Heart right ventricle (tissue), 16 donors: ENCODE data around the gene TBC1D13. TPM values are rescaled to one million over a fixed set of nuclear protein-coding genes. Genes with fewer than 3 reads are reported as not detected.

ENCODE experiments used
- ATAC-seq, 8 donors: fragments of 200-7000 bp; cut with Tn5 transposase; one replicate each; pipeline ENCODE4 v1.9.1; 2020; ENCODE audit warnings: mild to moderate bottlenecking in 8 of 8, moderate library complexity in 8 of 8, moderate number of reproducible peaks in 1 of 8
- DNase-seq, 2 donors: peaks; one replicate each; pipeline ENCODE4 v3.0.0-alpha.2; 2020
- H3K27ac ChIP-seq, 10 donors: fragments of 200-600 bp; sonication (generic) in 2 of 10; one replicate each; pipeline versions ENCODE4 v1.5.0 to v1.8.0; 2020 to 2022; ENCODE audit warnings: mild to moderate bottlenecking in 3 of 10
- H3K27me3 ChIP-seq, 7 donors: fragments of 200-600 bp; one replicate each; pipeline ENCODE4 v1.8.0; 2021 to 2022; ENCODE audit warnings: mild to moderate bottlenecking in 2 of 7
- H3K36me3 ChIP-seq, 9 donors: fragments of 200-600 bp; sonication (generic) in 1 of 9; one replicate each; pipeline versions ENCODE4 v1.5.0 to v1.8.0; 2020 to 2022; ENCODE audit warnings: mild to moderate bottlenecking in 2 of 9
- H3K4me1 ChIP-seq, 9 donors: fragments of 200-600 bp; sonication (generic) in 1 of 9; one replicate each; pipeline versions ENCODE4 v1.5.0 to v1.8.0; 2020 to 2022; ENCODE audit warnings: mild to moderate bottlenecking in 4 of 9
- H3K4me3 ChIP-seq, 10 donors: fragments of 200-600 bp; sonication (generic) in 2 of 10; one replicate each; pipeline versions ENCODE4 v1.5.0 to v1.8.0; 2020 to 2022; ENCODE audit warnings: mild to moderate bottlenecking in 7 of 10, moderate library complexity in 2 of 10
- H3K9me3 ChIP-seq, 11 donors: fragments of 200-600 bp in 10 of 11; sonication (generic) in 2 of 11; one replicate each; pipeline versions ENCODE4 v1.5.0 to v1.8.0; 2013 to 2022; ENCODE audit warnings: mild to moderate bottlenecking in 2 of 11, control low read depth in 1 of 11, moderate library complexity in 1 of 11
- CTCF ChIP-seq, 9 donors: fragments of 200-600 bp; sonication (generic) in 2 of 9; IDR thresholded peaks; one replicate each; pipeline versions ENCODE4 v1.5.0 to v1.8.0; 2021 to 2022; ENCODE audit warnings: antibody characterized with exemption in 9 of 9, mild to moderate bottlenecking in 5 of 9, moderate library complexity in 1 of 9
- WGBS, 2 donors: extraction: QIAGEN DNeasy Blood & Tissue Kit; methylation state at CpG; one replicate each; pipeline ENCODE4 v1.1.7; 2013; ENCODE audit warnings: inconsistent platforms in 1 of 2; 5-methylcytosine and 5-hydroxymethylcytosine counted together
- intact Hi-C, 10 donors: fragments of 100-400 bp; cut with DNase I; formaldehyde crosslinking; loops; one replicate each; pipeline versions ENCODE4 v1.11.1 to v1.14.2; 2022
- polyA plus RNA-seq, 2 donors: library from polyadenylated mRNA; stranded (reverse); fragments of 200-250 nt; gene quantifications; one replicate each; pipeline ENCODE4 v1.2.3, GENCODE V29; 2013
- total RNA-seq, 10 donors: library from RNA; stranded (reverse); fragmentation: NEBNext Ultra II Directional in 3 of 10; extraction: Animal tissue kit (Norgen Biotek cat#: 25700) in 3 of 10; gene quantifications; one replicate each; pipeline versions ENCODE4 v1.2.1 to v1.2.4, GENCODE V29; 2021 to 2023
- donor health status: Arrhythmogenic right ventricular cardiomyopathy.
- donor health status: ischemic (EF 13 %, LVEDD 7.1; RV severe dilation, severe dysfunction).
- donor health status: healthy with polysubstance abuse.
- donor health status: DM: no; HTN: yes; CAD: no.
- donor health status: DM: no; HTN: no; CAD: no.
- donor health status: ischemic (EF 25% LVEDD 6.9; RV normal size, moderate dysfunction).
- donor health status: ischemic (EF 25% LVEDD 5.7; RV mildly dilated, moderate dysfunction).
- donor health status: healthy.
- donor health status: DM: yes; HTN: yes; CAD: no.
- donor health status: Ischemic cardiomyopathy.
- donor health status: ischemic (EF 35%, LVEDD 5.7; RV mildly dilated, moderate dysfunction).
- donor health status: nonischemic (EF 11% LVEDD 7.7; RV severe dilation, severe dysfunction).
- donor health status: DM: yes; HTN: yes; CAD: no.
- donor health status: PGD.
- donor health status: ischemic (EF 29% LVEDD 5.4; RV normal size, mild dysfunction).
- donor health status: nonischemic (EF 23%, LVEDD 6.1; RV moderate dilation, normal function).

TBC1D13 gene
- total and polyA plus RNA-seq, 12 donors, result 12.3 to 21.3 (median 17.4) TPM

- no peaks in the 10 kb centered on the region for H3K27me3 ChIP-seq
- H3K27ac ChIP-seq, result no peak overlapping the region
- DNase-seq (no peak), ATAC-seq (no peak)
- H3K4me1 ChIP-seq, result peaks cover 6 to 22% (median 16%) of the 10 kb centered on the region in 9 donors
- no peak for TF ChIP-seq CTCF (IDR thresholded peaks at IDR 0.05)
- H3K4me3 ChIP-seq, result no peak overlapping the region
- intact Hi-C loops, result no loop called here
- no peaks in the 10 kb centered on the region for H3K9me3 ChIP-seq
- H3K36me3 ChIP-seq, result peaks cover 0 to 67% (median 20%) of the 10 kb centered on the region in 9 donors
- WGBS, 2 donors, result 91 to 93% methylated on average over 22 of the region's 22 CpGs
Measured at GRCh38 chr9:128822407-128823042, 35.5 kb downstream of the TBC1D13 start.

- Histone ChIP-seq H3K36me3 (peaks cover 0 to 76% (median 20%) of the 10 kb centered on the region in 9 donors), H3K27ac (no peak overlapping the region), H3K9me3 (no peaks in the 10 kb centered on the region), H3K4me1 (peaks cover 6 to 31% (median 19%) of the 10 kb centered on the region in 9 donors), H3K4me3 (no peak overlapping the region), H3K27me3 (no peaks in the 10 kb centered on the region)
- intact Hi-C loops, result no loop called here
- no peak for TF ChIP-seq CTCF (IDR thresholded peaks at IDR 0.05)
- no peak for DNase-seq
- no peak for ATAC-seq
- WGBS, 2 donors, result 89 to 90% methylated on average over 19 of the region's 19 CpGs
Measured at GRCh38 chr9:128823362-128823902, 36.4 kb downstream of the TBC1D13 start.

GRCh38 chr9:128823903-128824406 lies 36.9 kb downstream of the TBC1D13 start:
- DNase-seq, result no peak

GRCh38 chr9:128824911-128825310 lies 37.9 kb downstream of the TBC1D13 start:
- ATAC-seq, result no peak
- 84 to 87% methylated on average over 7 of the region's 7 CpGs for WGBS, 2 donors
- peaks cover 0 to 77% (median 20%) of the 10 kb centered on the region in 9 donors for H3K36me3 ChIP-seq

More at GRCh38 chr9:128823903-128824406, 36.9 kb downstream of the TBC1D13 start:
- Histone ChIP-seq H3K27me3 (no peaks in the 10 kb centered on the region), H3K9me3 (no peaks in the 10 kb centered on the region), H3K36me3 (peaks cover 0 to 77% (median 20%) of the 10 kb centered on the region in 9 donors), H3K4me1 (peaks cover 9 to 34% (median 23%) of the 10 kb centered on the region in 9 donors), H3K27ac (no peak overlapping the region), H3K4me3 (no peak overlapping the region)
- intact Hi-C loops, result no loop called here
- TF ChIP-seq CTCF (IDR thresholded peaks at IDR 0.05), result no peak
- 90 to 93% methylated on average over 12 of the region's 12 CpGs for whole genome bisulfite sequencing, 2 donors
- ATAC-seq, result no peak

More at GRCh38 chr9:128824911-128825310, 37.9 kb downstream of the TBC1D13 start:
- no peak for TF ChIP-seq CTCF (IDR thresholded peaks at IDR 0.05)
- no peak overlapping the region for H3K27ac ChIP-seq
- no peak for DNase-seq
- H3K4me1 ChIP-seq, result peaks cover 9 to 29% (median 19%) of the 10 kb centered on the region in 9 donors
- H3K27me3 ChIP-seq, result no peaks in the 10 kb centered on the region
- H3K4me3 ChIP-seq, result no peak overlapping the region
- no peaks in the 10 kb centered on the region for H3K9me3 ChIP-seq
- intact Hi-C loops, result no loop called here
